Daoy (cell line): Measurements from ENCODE around the gene PCDHGA2. TPM values are rescaled to one million over a fixed set of nuclear protein-coding genes. Genes with fewer than 3 reads are reported as not detected.
"Not testable (repeated sequence)": the region's sequence is repeated elsewhere in the genome, so short reads cannot be mapped to it uniquely, and the experiment has no call there.

Source experiments
- DNase-seq: peaks from one replicate; pipeline ENCODE4 v3.0.0-alpha.2; 2015; ENCODE audit warnings: low read depth
- total RNA-seq: library from RNA; depleted of rRNA; stranded (reverse); fragments of >200 nt; shearing (Covaris generic); gene quantifications from 2 replicates; pipeline ENCODE4 v1.2.3, GENCODE V29; 2014; rRNA removed

PCDHGA2 gene
- total RNA-seq = 0.15 and 0.74 TPM in 2 replicates

DNA sequence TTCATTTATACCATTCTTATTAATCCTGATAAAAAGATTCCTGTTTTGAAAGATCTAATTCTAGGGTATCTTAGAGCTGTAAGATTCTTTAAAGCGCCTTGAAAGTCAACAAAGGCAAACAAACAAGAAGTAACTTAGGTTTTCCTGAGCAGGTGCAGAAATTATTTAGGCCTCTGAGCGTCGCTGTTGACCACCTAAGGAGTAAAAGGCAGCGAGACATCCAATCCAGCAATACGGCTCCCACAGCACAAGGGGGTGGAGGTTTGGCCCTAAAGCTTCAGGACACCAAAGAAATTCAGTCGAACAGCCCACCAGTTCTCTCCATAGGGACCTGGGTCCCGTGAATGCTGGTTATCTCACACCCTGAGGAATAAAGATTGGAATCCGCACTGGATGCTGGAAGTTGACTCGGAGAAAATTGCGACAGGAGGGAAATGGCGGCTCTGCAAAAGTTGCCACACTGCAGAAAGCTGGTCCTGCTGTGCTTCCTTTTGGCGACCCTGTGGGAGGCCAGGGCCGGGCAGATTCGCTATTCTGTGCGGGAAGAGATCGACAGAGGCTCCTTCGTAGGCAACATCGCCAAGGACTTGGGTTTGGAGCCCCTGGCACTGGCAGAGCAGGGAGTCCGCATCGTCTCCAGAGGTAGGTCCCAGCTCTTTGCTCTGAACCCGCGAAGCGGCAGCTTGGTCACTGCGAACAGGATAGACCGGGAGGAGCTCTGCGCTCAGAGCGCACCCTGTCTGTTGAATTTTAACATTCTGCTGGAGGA, at the start of gene PCDHGA2:
PCDHGA2 (plus strand) TSS at position 223 of the 769 bp plus-strand sequence.
- peak; percentile 35 for DNase-seq

DNA sequence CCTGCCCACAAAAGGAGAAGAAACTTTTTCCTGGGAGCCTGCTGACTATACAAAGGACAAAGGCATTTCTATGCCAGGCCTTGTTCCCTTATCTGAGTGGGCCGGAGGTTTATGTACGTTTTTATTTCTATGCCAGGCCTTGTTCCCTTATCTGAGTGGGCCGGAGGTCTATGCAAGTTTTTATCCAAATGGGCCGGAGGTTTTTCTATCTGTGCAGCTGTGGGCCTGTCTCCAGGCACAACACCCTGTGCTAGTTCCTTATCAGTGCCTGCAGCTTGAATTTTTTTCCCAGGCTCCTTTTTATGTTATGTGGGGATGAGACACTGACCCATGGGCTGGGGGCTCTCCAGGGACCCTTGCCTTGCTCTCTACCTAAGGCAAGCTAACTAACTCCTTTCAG, 40.2 kb upstream of the PCDHGA2 start:
- DNase-seq = no peak

DNA sequence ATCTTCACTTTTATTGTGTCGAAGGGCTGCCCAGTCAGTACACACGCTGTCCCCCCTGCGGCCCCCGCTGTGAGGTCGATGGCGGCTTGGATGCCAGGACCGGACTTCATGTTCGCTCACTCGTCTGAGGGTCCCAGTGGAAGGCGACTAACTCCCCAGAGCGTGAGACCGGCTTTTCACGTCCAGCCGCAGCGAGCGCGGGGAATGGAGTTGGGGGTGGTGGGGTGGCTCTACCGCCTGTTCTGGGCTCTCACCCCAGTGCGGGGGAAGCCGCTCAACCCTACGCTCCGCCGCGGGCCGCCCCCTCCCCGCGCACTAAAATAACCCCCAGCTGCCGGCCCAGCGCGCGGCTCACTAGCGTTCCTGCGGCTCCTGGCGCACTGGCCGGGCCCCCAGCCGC, 34.8 kb upstream of the PCDHGA2 start, which contains the start of gene SLC25A2:
SLC25A2 (minus strand) TSS at position 294 of the 400 bp plus-strand sequence; CDS start at position 110, 184 bp downstream.
- DNase-seq = no peak

DNA sequence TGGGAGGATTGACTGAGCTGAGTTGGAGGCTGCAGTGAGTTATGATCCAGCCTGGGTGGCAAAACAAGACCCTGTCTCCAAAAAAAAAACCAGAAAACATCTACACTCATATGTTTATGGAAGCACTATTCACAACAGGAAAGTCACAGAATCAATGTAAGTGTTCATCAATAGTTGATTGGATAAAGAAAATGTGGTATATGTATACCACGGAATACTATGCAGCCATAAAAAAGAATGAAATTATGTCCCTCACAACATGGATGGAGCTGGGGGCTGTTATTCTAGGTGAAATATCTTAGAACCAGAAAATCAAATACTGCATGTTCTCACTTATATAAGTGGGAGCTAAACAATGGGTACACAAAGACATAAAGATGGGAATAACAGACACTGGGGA, 31.9 kb upstream of the PCDHGA2 start:
- no peak for DNase-seq

DNA sequence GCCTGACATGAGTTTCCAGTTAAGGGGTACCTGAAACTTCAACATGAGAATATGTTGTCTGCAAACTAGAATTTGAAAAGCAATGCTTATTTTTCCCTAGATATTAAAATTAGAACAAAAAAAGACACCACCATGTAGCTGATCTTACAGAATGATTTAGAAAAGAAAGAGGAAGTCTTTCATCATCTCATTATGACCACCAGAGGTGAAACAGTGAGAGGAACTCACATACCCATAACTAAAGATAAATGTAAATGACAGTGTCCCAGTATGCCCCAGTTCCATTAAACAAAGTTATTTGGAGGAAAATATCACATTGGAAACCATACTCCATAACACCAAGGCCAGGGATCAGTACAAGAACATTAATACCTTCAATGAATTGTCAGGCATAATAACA, 24.8 kb upstream of the PCDHGA2 start:
- DNase-seq = no peak

DNA sequence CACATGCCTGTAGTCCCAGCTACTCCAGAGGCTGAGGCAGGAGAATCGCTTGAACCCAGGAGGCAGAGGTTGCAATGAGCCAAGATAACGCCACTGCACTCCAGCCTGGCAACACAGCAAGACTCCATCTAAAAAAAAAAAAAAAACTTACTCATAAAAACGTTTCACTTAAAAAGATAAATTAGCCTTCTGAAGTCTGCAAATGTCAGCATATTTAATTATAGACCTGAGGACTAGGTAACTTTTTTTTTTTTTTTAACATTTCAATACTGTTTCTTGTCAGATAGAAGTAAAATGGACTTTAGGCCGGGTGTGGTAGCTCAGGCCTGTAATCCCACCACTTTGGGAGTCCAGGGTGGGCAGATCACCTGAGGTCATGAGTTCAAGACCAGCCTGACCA, 21.6 kb upstream of the PCDHGA2 start:
- DNase-seq = not testable (repeated sequence)

DNA sequence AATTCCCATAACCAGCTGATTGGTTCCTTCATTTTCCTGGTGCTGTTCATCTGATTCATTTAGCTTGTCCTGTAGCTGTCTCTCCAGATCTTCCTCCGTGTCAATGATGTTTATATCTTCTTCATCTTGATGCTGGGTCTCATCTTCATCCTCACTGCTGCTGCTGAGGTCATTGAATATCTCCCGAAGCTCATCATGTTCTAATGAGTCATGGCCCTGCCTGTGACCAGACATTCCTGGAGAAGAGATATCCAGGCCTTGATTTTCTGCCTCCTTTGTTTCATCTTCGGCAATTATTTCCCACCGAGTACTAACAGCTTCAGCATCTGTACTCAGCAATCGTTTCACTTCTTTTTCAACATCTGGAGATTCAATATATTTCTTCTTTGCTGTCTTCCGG, 19.4 kb upstream of the PCDHGA2 start:
- no peak for DNase-seq

DNA sequence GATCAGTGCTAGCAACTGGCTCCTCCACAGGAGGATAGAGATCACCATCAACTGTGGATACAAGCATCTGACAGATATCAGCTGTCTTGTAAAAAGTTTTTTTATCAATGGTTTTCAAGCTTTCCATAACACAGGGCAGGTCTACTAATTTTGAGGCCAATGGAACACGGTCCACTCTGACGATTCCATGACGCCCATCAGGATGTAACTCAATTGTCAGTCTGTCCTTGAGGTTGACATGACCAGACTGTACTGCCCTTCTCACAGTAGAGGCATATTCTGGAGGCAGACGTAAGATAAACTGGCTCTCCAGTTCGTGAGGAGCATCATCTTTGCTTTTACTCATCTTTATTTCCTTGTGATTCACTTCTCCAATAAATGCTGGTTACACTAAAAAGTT, 18.9 kb upstream of the PCDHGA2 start:
- no peak for DNase-seq

DNA sequence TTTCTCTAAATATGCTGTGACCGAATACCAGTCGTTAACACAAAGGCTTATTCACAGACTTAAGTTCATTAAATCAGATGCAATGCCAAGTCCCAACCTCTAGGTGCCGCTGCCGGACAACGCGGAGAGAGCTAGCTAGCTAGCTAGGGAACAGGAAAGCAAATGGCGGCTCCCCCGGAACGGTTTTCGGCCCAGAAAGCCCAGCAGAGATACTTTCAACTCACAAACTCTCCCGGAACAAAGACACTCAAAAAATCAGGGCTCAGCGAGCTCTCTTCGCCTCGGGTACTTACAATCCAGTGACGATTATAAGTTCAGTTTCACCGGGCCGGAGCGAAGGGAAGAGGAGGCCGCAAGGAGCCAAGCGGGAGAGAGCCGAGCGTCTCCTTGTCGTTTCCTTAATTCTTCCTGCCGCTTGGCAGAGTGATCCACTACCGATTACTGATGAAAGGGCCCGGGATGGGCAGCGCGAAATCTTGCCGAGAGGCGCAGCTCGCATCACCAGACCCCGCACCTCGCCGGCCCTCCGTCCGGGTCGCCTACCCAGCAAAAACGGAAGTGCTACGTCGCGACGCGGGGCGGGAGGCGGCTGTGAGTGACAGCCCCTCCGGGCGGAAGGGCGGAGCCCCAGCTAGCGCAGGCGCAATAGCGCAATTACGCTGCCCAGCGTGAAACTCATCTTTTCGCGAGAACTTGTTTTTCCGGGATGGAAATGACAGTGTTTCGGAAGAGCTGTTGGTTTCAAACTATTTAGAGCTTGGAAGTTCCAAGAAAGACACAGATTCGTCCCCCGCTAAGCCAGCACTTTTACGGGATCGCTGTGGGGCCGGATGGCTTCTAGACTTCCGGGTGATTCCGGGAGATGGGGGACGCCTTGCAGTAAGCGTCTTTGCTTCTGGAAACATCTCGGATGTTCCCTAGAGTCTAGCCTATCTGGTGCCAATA, 18.1 kb upstream of the PCDHGA2 start, which contains the start of gene TAF7:
TAF7 (minus strand) TSS at position 560 of the 945 bp plus-strand sequence. CDS start 740 bp downstream, outside the sequence.
- peak; percentile 96 for DNase-seq

DNA sequence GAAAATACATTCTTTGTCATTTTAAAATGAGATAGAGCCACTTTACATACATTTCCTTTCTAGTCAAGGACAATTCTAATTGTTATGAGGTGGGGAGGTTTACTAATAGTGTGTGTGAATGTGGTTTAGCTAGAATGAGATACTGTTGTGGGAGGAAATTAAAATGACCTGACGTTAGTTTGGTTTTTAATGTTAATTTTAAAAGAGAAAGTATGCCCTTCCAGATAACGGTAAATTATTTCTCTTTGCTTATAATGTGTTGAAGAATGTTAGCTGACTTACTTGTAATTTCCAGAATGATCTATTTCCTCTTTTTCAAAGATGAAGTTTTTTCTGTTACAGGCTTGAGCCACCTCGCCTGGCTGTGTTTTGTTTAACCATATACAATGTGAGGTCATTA, 16.3 kb upstream of the PCDHGA2 start:
- no peak for DNase-seq

DNA sequence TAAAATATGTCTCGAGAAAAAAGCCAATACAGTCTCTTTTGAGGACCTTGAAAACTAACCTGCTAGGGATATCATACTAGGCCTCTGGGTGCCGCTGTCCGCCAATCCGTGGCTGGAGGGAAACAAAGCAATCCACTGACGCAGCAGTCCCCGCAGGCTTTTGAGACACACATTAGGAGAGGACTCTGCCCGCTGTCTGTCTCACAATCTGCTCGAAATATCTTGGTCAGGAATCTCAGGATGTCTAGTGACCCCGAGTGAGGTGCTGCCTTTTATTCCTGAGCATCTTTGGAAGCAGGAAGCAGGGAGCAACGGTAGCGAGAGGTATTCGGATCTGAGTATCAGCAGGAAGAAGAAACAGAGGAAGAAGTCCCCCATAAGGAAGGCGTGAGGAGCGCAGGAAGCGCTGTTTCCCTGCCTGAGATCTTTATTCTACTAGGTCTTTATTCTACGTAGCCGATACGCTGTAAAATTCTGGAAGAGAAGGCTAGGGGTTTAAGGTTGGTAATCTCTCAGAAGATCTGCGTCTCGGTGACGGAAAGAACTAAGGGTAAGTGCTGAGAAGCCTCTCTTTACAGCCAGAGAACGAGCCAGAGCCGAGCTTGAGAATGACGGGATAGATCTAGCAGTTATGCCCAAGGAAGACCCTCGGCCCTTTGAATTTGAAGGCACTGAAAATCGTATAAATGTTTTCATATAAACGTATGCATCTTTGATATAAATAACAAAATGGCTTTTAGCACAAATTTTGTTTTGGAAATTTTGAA, 12.3 kb upstream of the PCDHGA2 start:
- DNase-seq = peak; percentile 78

DNA sequence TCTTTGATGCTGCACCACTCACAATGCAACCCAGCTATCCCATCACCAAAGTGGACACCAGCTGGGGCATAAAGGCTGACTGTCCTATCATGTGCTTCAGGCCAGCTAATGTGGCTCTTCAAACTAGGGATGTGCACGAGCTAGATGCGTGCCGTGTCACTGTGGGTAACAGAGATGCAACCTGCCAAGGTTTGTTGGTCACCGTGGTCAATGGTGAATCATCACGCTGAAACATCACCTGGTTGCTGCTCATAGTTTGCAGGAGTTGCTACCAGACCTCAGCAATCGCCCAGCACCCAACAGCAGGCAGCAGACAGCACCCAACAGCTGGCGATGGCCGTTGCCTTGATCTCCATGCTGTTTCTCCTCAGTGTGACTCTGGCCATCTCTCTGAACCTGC, 10.3 kb upstream of the PCDHGA2 start:
- no peak for DNase-seq

DNA sequence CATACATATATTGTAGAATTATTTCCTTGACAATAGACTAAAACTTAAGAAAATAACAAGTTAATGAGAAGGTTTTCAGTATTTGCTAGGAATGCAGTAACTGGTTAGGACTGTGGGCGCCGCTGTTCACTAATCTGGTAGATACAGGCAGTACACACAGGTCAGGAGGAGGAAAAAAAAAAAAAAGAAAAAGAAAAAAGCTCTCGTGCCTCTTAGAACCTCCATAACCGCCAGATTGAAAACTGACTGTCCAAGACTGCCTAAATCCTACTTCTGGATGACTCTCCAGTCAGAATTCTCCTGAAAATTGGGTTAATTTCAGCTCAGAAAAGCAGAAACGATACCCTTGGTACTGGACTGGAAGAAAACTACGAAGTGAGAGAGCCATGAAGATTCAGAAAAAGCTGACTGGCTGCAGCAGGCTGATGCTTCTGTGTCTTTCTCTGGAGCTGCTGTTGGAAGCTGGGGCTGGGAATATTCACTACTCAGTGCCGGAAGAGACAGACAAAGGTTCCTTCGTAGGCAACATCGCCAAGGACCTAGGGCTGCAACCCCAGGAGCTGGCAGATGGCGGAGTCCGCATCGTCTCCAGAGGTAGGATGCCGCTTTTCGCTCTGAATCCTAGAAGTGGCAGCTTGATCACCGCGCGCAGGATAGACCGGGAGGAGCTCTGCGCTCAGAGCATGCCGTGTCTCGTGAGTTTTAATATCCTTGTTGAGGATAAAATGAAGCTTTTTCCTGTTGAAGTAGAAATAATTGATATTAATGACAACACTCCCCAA, 8.1 kb upstream of the PCDHGA2 start, which contains the start of gene PCDHGA1:
PCDHGA1 (plus strand) TSS at position 216 of the 782 bp plus-strand sequence.
- DNase-seq = no peak

DNA sequence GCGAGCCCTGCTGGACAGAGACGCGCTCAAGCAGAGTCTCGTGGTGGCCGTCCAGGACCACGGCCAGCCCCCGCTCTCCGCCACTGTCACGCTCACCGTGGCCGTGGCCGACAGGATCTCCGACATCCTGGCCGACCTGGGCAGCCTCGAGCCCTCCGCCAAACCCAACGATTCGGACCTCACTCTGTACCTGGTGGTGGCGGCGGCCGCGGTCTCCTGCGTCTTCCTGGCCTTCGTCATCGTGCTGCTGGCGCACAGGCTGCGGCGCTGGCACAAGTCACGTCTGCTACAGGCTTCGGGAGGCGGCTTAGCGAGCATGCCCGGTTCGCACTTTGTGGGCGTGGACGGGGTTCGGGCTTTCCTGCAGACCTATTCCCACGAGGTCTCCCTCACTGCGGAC, 6.0 kb upstream of the PCDHGA2 start:
- DNase-seq = not testable (repeated sequence)

DNA sequence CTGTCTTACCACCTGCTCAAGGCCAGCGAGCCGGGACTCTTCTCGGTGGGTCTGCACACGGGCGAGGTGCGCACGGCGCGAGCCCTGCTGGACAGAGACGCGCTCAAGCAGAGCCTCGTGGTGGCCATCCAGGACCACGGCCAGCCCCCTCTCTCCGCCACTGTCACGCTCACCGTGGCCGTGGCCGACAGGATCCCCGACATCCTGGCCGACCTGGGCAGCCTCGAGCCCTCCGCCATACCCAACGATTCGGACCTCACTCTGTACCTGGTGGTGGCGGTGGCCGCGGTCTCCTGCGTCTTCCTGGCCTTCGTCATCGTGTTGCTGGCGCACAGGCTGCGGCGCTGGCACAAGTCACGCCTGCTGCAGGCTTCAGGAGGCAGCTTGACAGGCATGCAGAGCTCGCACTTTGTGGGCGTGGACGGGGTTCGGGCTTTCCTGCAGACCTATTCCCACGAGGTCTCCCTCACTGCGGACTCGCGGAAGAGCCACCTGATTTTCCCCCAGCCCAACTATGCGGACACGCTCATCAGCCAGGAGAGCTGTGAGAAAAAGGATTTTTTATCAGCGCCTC, 2.3 kb downstream of the PCDHGA2 start:
- not testable (repeated sequence) for DNase-seq

DNA sequence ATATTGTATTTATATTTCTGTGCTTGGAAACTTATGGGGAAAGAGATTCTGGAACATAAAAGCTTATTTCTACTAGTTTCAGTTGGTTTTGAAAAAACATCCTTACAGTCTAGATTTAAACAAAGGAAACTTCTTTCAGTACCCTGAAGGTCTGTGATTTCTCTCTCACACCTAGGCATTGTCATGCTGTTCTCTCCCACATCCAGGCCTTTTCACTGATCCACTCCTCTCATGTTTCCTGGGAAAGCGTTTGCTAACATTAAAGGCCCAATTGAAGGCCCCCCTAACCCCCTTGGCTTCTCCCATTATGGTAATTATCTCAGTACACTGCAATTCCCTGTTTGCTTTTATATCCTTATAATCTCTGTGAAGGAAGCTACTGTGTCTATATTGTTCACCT, 4.2 kb downstream of the PCDHGA2 start:
- no peak for DNase-seq

DNA sequence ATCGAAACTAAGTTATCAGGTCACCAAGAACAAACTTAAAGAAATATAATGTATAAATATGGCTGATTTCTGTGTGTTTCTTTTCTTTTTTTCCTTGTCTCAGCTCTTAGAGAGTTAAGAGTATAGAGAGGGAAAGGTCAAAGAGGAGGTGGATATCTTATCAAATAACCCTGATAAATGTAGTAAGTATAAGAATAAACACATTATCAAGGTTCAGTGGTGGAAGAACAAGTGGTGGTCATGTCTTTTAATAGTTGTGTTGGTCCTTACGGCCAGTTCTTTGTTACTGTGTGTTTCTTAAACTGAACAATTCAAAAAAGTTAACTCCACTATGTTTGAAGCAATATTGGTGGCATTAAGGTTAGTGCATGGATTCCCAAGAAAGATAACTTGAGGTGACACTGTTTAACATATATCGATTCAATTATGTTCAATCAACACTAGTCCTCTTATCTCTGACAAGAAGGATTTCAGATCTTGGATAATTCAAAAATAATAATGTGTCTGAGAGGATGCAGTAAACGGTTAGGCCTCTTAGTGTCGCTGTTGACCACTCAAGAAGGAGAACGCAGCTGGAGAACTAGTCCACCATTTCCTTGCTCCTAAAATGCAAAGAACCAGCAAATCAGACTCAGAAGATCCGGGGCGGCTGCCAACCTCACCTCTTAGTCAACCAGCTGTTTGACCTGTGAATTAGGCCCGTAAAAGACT, 4.8 kb downstream of the PCDHGA2 start, which contains the start of gene PCDHGA3:
PCDHGA3 (plus strand) TSS at position 588 of the 711 bp plus-strand sequence. CDS start 205 bp downstream, outside the sequence.
- DNase-seq = peak; percentile 46

DNA sequence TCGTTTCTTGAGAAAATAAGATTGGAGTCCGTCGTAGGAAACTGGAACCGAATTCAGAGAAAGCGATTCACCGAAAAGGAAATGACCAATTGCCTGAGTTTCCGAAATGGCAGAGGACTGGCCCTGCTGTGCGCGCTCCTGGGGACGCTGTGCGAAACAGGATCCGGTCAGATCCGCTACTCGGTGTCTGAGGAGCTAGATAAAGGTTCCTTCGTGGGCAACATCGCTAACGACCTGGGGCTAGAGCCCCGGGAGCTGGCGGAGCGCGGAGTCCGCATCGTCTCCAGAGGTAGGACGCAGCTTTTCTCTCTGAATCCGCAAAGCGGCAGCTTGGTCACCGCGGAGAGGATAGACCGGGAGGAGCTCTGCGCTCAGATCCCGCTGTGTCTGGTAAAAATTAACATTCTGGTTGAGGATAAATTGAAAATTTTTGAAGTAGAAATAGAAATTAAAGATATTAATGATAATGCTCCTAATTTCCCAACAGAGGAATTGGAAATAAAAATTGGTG, 5.4 kb downstream of the PCDHGA2 start:
- no peak for DNase-seq

DNA sequence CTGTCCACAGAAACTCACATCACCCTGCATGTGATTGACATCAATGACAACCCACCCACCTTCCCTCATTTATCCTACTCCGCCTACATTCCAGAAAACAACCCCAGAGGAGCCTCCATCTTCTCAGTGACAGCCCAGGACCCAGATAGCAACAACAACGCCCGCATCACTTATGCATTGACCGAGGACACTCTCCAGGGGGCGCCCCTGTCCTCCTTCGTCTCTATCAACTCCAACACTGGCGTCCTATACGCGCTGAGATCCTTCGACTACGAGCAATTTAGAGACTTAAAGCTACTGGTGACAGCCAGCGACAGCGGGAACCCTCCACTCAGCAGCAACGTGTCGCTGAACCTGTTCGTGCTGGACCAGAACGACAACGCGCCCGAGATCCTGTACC, 6.8 kb downstream of the PCDHGA2 start:
- no peak for DNase-seq
